HCT116 (cell line): ENCODE data around the gene BATF3.
"Not testable (repeated sequence)": the region's sequence is repeated elsewhere in the genome, so short reads cannot be mapped to it uniquely, and the experiment has no call there.

Experiments used
- POLR2A ChIP-seq: IDR thresholded peaks from 2 replicates; pipeline ENCODE4 v1.7.0; 2011; ENCODE audit warnings: borderline replicate concordance; ENCODE audit not compliant: insufficient read depth, insufficient read length; ENCODE audit errors: extremely low read depth
- TF ChIP-seq, protein P1 (sequence below), 3 experiments: fragments of 200-600 bp in 1 of 3; sonication (generic) in 1 of 3; IDR thresholded peaks in 2 of 3; conservative IDR thresholded peaks in 1 of 3; 2 replicates each; pipeline ENCODE4 v1.5.1; 2012 to 2017; ENCODE audit warnings: low read depth in 2 of 3, low read length in 2 of 3, antibody characterized with exemption in 1 of 3, borderline replicate concordance in 1 of 3, control low read depth in 1 of 3, mild to moderate bottlenecking in 1 of 3, mixed read lengths in 1 of 3, mixed run types in 1 of 3, moderate library complexity in 1 of 3; ENCODE audit not compliant: insufficient read depth in 1 of 3

DNA sequence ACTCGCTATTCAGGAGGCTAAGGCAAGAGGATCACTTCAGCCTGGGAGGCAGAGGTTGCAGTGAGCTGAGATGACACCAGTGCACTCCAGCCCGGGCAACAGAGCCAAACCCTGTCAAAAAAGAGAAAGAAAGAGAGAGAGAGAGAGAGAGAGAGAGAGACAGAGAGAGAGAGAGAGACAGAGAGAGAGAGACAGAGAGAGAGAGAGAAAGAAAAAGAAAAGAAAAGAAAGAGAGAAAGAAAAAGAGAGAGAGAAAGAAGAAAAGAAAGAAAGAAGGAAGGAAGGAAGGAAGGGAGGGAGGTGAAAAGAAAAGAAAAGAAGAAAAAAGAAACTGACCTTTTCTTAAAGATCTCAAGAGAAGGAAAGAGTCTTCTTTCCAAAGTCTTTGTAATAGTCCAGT, 60.1 kb downstream of the BATF3 start:
- not testable (repeated sequence) for TF ChIP-seq POLR2A
- TF ChIP-seq, protein P1, sequence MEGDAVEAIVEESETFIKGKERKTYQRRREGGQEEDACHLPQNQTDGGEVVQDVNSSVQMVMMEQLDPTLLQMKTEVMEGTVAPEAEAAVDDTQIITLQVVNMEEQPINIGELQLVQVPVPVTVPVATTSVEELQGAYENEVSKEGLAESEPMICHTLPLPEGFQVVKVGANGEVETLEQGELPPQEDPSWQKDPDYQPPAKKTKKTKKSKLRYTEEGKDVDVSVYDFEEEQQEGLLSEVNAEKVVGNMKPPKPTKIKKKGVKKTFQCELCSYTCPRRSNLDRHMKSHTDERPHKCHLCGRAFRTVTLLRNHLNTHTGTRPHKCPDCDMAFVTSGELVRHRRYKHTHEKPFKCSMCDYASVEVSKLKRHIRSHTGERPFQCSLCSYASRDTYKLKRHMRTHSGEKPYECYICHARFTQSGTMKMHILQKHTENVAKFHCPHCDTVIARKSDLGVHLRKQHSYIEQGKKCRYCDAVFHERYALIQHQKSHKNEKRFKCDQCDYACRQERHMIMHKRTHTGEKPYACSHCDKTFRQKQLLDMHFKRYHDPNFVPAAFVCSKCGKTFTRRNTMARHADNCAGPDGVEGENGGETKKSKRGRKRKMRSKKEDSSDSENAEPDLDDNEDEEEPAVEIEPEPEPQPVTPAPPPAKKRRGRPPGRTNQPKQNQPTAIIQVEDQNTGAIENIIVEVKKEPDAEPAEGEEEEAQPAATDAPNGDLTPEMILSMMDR (IDR thresholded peaks at IDR 0.05 in 2 of 3, conservative IDR thresholded peaks at IDR 0.05 in 1 of 3; ENCODE audit: borderline replicate concordance in 1 of 3, insufficient read depth in 1 of 3, low read depth in 2 of 3, low read length in 2 of 3) = not testable (repeated sequence)
